ENCODE results near the gene SLC35D3.
"Not testable (repeated sequence)": the region's sequence is repeated elsewhere in the genome, so short reads cannot be mapped to it uniquely, and the experiment has no call there.

SLC35D3 gene, protein sequence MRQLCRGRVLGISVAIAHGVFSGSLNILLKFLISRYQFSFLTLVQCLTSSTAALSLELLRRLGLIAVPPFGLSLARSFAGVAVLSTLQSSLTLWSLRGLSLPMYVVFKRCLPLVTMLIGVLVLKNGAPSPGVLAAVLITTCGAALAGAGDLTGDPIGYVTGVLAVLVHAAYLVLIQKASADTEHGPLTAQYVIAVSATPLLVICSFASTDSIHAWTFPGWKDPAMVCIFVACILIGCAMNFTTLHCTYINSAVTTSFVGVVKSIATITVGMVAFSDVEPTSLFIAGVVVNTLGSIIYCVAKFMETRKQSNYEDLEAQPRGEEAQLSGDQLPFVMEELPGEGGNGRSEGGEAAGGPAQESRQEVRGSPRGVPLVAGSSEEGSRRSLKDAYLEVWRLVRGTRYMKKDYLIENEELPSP

DNA sequence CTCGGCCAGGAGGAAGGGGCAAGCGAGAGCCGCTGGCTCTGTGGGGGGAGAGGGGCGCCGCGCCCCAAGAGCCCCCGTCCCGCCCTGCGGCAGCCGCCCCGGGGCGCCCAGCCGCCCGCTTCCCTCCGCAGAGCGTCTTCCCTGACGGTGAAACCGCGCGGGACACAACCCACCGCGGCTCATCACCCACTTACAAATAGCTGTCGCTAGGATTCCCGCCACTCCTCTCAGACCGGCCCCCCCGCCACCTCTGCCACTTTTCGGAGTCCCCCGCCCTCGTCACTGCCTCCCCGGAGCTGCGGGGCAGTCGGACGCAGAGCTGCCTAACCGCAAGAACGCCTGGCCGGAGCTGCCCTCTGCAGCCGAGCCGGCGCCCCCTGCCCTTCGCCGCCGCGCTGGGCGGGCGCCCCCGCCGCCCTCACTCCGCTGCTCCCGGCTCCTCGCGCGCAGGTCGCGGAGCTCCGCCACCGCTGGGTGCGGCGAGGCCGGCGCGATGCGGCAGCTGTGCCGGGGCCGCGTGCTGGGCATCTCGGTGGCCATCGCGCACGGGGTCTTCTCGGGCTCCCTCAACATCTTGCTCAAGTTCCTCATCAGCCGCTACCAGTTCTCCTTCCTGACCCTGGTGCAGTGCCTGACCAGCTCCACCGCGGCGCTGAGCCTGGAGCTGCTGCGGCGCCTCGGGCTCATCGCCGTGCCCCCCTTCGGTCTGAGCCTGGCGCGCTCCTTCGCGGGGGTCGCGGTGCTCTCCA is at the start of gene SLC35D3:
TSS of gene SLC35D3 (plus strand) at position 366 of the 749 bp plus-strand sequence. CDS start at position 494, 128 bp downstream.
- no peak for DNase-seq (ENCODE audit: low read depth)

DNA sequence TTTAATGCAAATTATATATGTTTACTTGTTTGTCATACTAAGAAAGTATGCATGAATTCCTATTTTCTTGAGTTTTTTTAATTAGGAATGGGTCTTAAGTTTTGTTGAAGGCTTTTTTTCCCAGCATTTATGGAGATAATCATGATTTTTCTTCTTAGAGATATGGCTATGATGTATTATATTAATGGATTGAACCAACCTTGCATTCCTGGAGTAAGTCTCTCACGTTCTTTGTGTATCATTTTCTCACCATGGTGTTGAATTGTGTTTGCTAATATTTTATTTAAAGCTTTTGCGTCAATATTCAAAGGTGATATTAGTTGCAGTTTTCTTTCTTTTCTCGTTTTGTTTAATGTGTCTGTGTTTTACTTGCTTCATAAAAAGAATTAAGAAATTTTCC is 48.4 kb upstream of the SLC35D3 start:
- DNase-seq (ENCODE audit: low read depth), result no peak

DNA sequence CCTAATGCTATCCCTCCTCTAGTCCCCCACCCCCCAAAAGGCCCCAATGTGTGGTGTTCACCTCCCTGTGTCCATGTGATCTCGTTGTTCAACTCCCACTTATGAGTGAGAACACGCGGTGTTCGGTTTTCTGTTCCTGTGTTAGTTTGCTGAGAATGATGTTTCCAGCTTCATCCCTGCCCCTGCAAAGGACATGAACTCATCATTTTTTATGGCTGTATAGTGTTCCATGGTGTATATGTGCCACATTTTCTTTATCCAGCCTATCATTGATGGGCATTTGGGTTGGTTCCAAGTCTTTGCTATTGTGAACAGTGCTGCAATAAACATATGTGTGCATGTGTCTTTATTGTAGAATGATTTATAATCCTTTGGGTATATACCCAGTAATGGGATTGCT is 45.6 kb upstream of the SLC35D3 start:
- DNase-seq (ENCODE audit: low read depth), result not testable (repeated sequence)

DNA sequence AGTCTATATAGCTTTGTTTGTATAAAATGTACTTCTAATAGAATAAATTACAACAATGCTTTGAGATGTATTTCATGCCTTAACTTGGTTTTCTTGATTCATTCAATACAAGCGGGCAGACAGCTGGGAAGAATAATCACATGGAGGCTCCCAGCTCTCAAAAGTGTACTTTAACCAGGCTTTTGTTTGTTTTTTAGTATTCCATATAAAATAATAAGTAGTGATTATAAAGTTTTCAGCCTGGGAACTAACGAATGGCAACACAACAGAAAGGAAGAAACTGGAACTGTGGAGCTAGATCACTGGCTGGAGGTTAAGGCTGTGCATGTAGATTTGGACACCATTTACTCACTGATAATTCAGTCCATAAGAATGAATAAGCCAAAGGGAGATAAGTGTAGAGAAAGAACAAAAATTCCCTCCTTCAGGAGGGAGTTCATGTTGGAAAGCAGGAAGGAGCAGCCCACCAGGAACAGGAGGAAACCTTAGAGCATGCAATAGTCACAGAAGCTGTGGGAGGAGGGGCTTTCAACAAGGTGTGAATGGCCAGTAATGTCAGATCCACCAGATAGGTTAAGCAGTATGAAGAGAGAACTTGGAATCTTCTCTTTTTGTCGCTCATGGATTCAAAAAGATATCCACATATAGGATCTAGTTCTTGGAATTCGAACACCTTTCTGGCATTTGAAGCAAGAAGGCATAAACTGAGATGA is 41.2 kb upstream of the SLC35D3 start:
- no peak for DNase-seq (ENCODE audit: low read depth)

DNA sequence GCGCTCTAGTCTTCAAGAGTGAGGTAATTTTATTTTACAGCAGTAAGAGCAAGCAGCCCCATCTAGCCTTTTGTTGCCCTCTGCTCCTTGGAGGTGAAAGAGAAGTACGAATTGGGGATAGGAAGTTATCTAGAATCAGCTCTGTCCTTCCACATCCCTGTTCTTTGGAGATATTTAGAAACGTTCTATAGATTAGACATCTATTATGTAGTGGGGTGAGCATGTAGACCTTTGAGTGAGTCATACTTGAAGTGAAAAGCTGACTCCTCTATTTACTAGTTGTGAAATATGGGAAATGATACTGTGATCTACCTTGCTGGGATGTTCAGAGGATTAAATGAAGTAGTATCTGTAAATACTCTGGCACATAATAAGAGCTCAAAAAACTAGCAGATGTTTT is 36.0 kb upstream of the SLC35D3 start:
- no peak for DNase-seq (ENCODE audit: low read depth)

DNA sequence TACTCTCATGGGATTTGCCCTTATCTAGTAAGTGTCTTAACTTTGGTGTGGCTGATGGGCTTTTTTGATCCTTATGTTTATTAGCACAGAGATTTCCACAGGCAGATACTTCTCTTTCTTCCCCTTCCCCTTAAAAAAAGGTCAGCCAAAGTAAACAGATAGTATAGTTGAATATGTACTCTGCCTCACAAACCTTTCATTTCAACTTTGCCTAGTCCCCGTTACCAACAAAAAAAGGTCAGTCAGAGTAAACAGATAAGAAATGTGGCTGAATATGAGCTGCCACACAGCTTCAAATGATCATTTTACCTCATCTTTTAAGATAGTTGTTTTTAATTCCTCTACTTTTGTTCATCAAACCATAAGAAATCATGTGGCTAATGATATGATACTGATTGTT is 34.1 kb upstream of the SLC35D3 start:
- DNase-seq (ENCODE audit: low read depth), result no peak

DNA sequence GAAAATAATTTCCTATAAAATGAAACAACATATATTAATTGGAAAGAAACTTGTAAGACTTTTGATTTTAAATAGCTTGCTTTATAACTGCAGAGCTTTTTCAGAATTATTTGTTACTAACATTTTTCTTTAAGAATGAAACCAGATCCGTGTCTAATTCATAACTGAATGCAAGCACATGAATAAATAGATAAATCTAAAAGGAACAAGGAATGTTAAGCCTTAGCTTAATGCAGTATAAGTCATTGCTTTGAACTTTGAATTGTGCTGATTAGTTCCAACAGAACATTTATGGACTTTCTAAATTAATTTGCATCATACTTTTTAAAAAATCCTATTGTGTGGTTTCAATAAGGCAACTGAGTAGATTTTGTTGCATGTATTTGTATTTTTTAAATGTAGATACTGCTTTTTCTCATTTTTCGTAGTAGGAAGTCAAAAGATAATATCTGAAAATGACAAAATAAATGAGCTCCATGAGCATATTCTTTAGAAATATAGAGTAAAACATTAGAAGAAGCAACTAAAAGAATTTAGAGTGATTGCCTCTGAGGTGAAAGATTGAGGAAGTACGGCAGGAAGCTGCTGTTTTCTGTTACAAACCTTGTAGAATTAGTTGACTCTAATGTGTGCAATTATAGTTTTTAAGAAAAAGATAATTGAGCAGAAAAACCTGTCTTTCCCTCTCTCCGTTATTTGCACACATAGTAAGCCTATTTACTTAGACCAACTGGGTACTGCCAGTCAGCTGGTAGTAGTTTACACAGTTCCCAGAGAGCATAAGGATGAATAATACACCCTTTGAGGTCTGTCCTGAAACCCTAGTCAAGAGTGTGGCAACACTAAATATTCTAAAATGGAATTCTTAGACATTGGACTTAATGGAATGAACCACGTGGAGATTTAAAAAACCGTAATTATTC is 32.6 kb upstream of the SLC35D3 start:
- DNase-seq (ENCODE audit: low read depth), result no peak

DNA sequence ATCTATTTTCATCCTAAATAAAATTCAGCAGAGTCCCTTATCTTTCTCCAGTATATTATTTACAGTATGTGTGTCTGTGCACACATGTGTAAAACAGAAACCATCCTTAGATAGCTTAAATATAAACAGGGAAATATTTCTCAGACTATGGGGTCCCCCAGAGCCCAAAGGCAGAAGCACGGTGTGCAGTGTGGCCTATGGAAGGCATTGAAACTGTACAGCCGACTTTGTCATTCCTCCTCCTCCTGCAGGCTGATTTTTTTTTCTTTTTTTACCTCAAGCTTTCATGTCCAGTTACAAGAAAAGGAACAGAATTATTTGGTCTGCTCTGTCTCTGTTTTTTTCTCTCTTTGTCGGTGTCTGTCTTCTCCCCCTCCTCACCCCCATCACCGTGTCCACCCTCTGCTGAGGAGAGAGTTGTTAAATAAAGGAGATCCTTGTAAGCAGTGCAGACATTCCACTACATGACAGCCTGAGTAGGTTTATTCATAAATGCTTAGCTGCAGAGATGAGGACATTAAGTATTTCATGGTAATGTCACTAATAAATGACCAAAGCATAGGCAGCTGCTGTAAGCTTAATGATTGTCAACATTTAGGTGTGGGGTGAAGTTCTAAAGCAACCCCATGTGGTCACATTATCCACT is 31.8 kb upstream of the SLC35D3 start:
- no peak for DNase-seq (ENCODE audit: low read depth)

DNA sequence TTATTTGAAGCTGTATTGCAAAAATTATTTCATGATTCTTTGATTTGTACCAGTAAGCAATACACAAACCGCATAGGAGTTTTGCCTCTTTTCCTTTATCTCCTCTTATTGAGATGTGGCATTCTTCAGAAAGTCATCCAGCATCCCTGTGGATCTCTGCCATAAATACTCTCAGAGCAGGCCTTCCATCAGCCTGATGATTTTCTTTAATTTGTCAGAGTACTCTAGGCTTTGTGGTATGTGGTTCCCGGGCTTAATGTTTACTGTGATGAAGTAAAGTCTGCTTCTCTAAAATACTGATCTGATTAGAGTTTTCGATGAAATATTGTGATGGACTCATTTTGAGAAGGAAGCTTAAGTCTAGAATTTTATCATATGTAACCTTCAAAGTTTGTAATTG is 31.1 kb upstream of the SLC35D3 start:
- DNase-seq (ENCODE audit: low read depth), result no peak

DNA sequence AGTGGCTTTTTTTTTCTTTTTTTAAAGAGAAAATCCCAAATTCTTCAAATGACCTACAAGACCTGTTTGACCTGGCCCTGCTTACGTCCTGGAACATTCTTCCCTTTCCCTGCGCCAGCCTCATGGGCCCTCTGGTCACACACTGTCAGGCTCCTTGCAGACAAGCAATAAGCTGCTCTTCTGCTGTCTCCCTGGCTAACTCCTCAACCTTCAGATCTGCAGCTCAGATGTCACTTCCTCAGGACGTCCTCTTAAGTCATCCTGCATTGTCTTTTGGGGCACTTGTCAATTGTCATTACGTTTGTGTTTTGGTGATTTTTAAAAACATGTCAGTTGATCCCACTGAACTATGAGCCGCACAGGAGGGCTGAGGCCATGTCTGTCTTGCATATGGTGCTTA is 28.9 kb upstream of the SLC35D3 start:
- DNase-seq (ENCODE audit: low read depth), result no peak

DNA sequence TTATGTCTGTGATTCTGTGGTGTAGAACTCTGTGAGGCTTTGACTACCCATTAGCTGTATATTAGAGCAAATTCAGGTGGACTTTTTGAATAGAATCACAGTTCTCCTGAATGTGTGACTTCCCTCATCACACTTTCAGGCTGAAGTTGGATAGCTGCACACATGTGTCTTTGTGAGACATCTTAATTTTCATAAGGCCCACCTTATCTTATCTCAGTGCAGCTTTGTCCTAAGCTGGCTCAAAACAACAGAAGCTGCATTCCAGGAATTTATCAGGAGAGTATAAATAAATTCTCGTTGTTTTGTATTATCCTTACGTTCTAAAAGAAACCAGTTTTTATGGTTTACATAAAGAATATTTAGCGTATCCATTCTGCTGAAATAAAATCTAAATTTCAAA is 26.2 kb upstream of the SLC35D3 start:
- no peak for DNase-seq (ENCODE audit: low read depth)

DNA sequence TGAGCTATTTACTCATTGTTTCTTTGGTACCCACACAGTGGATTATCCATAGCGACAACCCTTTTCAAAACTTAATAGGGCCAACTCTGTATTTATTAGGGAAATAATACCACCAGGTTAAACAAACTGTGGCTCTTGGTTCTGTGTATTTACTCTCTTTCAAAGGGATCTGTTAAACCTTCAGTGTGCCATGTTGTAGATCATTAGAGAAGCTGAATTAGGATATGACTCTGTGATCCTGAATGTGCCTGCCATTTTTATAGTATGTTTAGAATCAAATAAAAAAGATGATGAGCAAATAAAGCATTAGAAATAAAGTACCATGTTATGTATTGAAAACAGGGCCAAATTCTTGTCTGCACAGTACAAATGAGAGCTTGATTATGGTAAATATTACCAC is 25.0 kb upstream of the SLC35D3 start:
- no peak for DNase-seq (ENCODE audit: low read depth)

DNA sequence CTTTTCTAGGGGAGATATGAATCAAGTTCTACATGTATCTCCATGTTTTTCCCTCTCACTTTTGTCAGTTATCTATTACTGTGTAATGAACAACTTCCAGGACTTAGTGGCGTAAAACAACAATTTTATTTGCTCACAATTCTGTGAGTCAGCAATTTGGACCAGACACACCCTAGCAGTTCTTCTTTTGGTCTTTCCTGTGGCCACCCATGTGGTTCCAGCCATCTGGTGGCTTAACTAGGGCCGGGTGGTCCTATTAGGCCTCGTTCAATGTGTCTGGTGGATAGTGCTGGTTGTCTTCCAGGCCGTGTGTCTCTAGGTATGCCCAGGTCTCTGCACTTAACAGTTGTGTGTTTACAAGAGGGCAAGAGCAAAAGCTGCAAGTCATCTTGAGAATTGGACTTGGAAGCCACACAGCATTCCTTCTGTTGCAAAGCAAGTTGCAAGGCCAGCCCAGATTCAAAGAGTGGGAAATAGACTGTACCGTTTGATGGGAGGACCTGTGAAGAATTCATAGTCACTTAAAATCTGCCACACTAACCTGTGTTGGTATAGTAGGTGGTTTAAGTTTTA is 20.8 kb upstream of the SLC35D3 start:
- DNase-seq (ENCODE audit: low read depth), result no peak

DNA sequence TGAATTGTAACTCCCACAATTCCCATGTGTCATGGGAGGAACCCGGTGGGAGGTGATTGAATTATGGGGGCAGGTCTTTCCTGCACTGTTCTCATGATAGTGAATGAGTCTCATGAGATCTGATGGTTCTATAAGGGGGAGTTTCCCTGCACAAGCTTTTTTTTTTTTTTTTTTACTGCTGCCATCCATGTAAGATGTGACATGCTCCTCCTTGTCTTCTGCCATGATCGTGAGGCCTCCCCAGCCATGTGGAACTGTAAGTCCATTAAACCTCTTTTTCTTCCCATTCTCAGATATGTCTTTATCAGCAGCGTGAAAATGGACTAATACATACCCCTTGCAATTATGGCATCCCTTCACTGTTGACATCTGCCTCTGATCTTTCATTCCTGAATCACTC is 17.6 kb upstream of the SLC35D3 start:
- not testable (repeated sequence) for DNase-seq (ENCODE audit: low read depth)

DNA sequence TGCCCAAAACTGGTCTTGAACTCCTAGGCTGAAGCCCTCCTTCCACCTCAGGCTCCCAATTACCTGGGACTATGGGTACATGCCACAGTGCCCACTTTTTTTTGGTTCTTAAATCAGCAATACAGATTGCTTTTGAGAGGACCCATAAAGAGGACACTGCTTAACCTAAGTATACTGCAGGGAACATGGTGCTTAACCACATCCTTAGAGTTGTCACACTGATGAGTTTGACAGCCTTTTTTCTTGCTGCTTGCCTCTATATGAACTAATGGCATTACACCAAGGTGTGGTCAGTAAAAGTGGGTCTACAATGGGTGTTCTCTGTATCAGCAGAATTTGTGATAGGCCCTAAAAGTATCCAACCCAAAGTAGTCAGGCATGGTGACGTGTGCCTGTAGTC is 7.2 kb upstream of the SLC35D3 start:
- no peak for DNase-seq (ENCODE audit: low read depth)

DNA sequence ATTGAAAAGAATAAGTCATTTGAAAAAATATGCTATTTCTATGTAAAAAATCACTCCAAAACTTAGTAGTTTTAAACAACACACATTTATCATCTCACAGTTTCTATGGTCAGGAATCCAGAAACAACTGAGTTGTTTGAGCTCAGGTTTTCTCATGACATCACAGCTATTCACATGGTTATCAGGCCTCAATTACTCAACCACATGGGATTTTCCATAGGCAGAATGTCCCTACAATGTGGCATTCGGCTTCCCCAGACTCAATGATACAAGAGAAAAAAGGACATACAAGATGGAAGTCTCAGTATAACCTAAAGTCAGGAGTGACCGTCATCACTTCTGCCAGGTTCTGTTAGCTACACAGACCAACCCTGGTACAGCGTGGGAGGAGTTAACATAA is 3.4 kb upstream of the SLC35D3 start:
- DNase-seq (ENCODE audit: low read depth), result no peak

DNA sequence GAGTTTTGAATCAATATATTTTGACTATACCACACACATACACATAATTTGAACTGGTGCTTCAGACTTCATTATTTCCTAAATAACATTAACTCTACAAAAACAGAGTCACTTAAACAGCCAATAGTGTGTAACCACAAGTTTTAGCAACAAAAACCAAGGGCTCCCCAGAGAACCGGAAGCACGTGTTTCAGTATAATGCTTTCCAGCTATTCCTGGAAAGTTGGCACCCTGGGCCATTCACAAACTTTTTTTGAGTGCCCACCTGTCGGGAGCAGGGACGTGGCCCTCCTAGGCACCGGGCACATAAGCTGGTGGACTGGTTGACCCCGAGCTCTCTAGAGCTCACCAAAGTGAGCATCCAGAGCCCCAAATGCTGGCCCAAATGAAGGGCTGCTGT is 1.9 kb upstream of the SLC35D3 start:
- no peak for DNase-seq (ENCODE audit: low read depth)

DNA sequence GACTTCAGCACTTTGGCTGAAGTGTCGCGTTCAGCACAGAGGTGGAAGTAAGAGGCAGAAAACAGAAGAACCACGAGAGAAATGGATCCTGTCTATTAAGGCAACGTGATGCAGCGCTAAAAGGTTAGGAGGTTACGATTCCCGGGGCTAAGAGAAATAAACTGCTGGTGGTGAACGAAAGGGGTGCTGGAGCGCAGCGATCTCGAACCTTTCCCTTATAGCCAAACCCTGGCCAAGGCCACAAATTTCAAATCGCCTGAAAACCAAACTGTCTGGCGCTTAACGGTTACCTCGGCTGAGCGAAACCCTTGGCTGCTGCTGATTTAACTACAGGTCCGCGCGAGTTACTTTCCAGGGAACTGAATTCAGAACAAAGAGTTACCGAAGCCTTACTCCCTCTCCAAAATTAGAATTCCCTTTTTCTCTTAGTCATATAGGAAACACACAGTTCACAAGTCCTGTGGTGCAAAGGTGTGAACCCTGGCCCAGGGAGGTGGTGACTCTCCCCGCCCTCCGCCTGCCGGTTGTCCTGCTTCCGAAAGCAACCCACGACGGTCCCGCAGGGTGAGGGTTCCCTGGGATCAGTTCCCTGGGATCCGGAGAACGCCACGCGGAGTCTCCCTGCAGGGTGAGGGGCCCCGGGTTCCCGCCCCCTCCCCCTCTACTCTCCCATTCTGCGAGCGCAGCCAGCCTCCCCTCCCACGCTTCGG is 1.3 kb upstream of the SLC35D3 start:
- DNase-seq (ENCODE audit: low read depth), result no peak

DNA sequence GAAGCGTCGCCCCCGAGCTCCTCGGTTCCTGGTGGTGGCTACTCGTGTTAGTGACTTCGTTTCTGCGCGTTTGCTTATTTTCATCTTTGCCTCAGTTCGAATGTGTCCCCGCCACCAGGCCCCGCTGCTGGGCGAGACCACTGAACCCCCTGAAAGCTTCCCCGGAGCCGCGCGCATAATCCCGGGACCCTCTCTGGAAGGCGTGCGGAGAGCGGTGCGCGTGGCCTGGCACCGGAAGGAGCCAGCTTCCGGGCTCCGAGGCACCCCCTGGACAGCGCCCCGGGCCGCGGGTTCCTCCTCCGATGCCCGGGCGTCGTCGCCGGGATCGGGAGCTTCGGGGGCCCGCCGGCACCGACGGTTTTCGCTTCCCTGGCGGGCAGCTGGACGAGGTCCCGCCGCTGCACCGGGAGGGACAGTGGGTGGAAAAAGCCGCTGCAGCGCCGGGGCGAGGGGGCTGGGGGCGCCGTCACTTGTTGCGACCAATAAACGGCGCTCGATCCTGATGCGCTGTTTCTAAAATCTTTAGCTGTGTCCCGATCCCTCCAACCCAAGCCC is 643 bp upstream of the SLC35D3 start:
- no peak for DNase-seq (ENCODE audit: low read depth)

DNA sequence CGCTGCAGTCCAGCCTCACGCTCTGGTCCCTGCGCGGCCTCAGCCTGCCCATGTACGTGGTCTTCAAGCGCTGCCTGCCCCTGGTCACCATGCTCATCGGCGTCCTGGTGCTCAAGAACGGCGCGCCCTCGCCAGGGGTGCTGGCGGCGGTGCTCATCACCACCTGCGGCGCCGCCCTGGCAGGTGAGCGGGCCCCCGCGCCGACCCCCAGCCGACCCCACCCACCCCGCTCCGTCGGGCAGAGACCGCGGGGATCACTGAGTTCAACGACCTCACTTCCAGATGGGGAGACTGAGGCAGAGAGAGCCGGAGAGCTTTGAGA is 545 bp downstream of the SLC35D3 start:
- DNase-seq (ENCODE audit: low read depth), result no peak

Measured in stimulated activated CD8-positive, alpha-beta memory T cell treated with anti-CD3 and anti-CD28 coated beads, Interleukin-12 subunit alpha, Interleukin-12 subunit beta, amount 100 ng/mL, for 1 hour (primary cell).